Jurkat, Clone E6-1 (cell line): Measurements from ENCODE around the gene SERPINB6.

Experiments used
- DNase-seq: peaks from one replicate; pipeline ENCODE4 v3.0.0-alpha.2; 2011; ENCODE audit warnings: low read depth, low spot score
- H3K4me3 ChIP-seq: 2 replicates; pipeline ENCODE4 v1.5.1; 2011; ENCODE audit warnings: mild to moderate bottlenecking, low read length, control low read depth, moderate library complexity

SERPINB6 gene

GRCh38 chr6:2962636-2963035, 8.7 kb downstream of the SERPINB6 start:
- no peak overlapping the region for H3K4me3 ChIP-seq
- DNase-seq, result no peak

- DNase-seq, result no peak
- H3K4me3 ChIP-seq, result no peak overlapping the region
These were observed 9.4 kb downstream of the SERPINB6 start for GRCh38 chr6:2962004-2962403.

GRCh38 chr6:2961506-2961905, 9.9 kb downstream of the SERPINB6 start:
- no peak overlapping the region for H3K4me3 ChIP-seq
- DNase-seq, result no peak

- no peak overlapping the region for H3K4me3 ChIP-seq
- no peak for DNase-seq
These were observed 10.4 kb downstream of the SERPINB6 start for GRCh38 chr6:2960935-2961334.

GRCh38 chr6:2959909-2960719, 11.3 kb downstream of the SERPINB6 start:
- no peak overlapping the region for H3K4me3 ChIP-seq
- no peak for DNase-seq

GRCh38 chr6:2958776-2959175, 12.6 kb downstream of the SERPINB6 start:
- DNase-seq, result no peak
- no peak overlapping the region for H3K4me3 ChIP-seq

GRCh38 chr6:2958331-2958711, 13.0 kb downstream of the SERPINB6 start:
- DNase-seq, result no peak
- no peak overlapping the region for H3K4me3 ChIP-seq

GRCh38 chr6:2957696-2958330, 13.6 kb downstream of the SERPINB6 start:
- no peak overlapping the region for H3K4me3 ChIP-seq
- DNase-seq, result no peak

- H3K4me3 ChIP-seq, result no peak overlapping the region
- no peak for DNase-seq
These were observed 14.3 kb downstream of the SERPINB6 start for GRCh38 chr6:2956930-2957685.

GRCh38 chr6:2953098-2953497, 18.3 kb downstream of the SERPINB6 start:
- no peak for DNase-seq
- peak overlapping the region; percentile 54; the same call in 1 of the 2 replicates for H3K4me3 ChIP-seq

- peak overlapping the region; percentile 54 for H3K4me3 ChIP-seq
- peak; percentile 75 for DNase-seq
These were observed 18.7 kb downstream of the SERPINB6 start for GRCh38 chr6:2952557-2953095.

GRCh38 chr6:2951728-2952127, 19.6 kb downstream of the SERPINB6 start:
- no peak for DNase-seq
- H3K4me3 ChIP-seq, result no peak overlapping the region

- no peak for DNase-seq
- no peak overlapping the region for H3K4me3 ChIP-seq
These were observed 20.7 kb downstream of the SERPINB6 start for GRCh38 chr6:2950713-2951112.

- DNase-seq, result no peak
- no peak overlapping the region for H3K4me3 ChIP-seq
These were observed 21.8 kb downstream of the SERPINB6 start for GRCh38 chr6:2949536-2950083.

GRCh38 chr6:2949121-2949520, 22.2 kb downstream of the SERPINB6 start:
- no peak overlapping the region for H3K4me3 ChIP-seq
- DNase-seq, result no peak

GRCh38 chr6:2948228-2949025, 22.9 kb downstream of the SERPINB6 start:
- DNase-seq, result no peak
- no peak overlapping the region for H3K4me3 ChIP-seq

GRCh38 chr6:2947445-2947844, 23.9 kb downstream of the SERPINB6 start:
- DNase-seq, result no peak
- no peak overlapping the region for H3K4me3 ChIP-seq

GRCh38 chr6:2945153-2945452, 26.3 kb downstream of the SERPINB6 start:
- H3K4me3 ChIP-seq, result no peak overlapping the region
- no peak for DNase-seq
